WTC11 (cell line): ENCODE data around the gene ADRB1. TPM values are rescaled to one million over a fixed set of nuclear protein-coding genes. Genes with fewer than 3 reads are reported as not detected.

Experiments used
- ATAC-seq: fragments of 200-7000 bp; cut with Tn5 transposase; 2 replicates; pipeline ENCODE4 v1.10.0; 2021; ENCODE audit warnings: mild to moderate bottlenecking, moderate library complexity
- CTCF ChIA-PET: fragments of 300-600 bp; sonication (Branson Sonifier 250); formaldehyde crosslinking; loops from one replicate; lab custom pipeline; 2021; ENCODE audit warnings: antibody characterized with exemption; lab: Charles Lee
- POLR2A ChIA-PET: fragments of 350-600 bp; sonication (Branson Sonifier 250); formaldehyde crosslinking; loops from one replicate; lab custom pipeline; 2021; ENCODE audit warnings: antibody characterized with exemption; lab: Charles Lee
- DNase-seq: peaks from one replicate; pipeline ENCODE4 v3.0.0; 2021; ENCODE audit warnings: low spot score
- H3K27ac Mint-ChIP-seq: 2 replicates; pipeline ENCODE4 v1.8.0; 2021; ENCODE audit warnings: mixed read lengths
- H3K27me3 Mint-ChIP-seq: 2 replicates; pipeline ENCODE4 v1.8.0; 2021; ENCODE audit warnings: low read depth, mild to moderate bottlenecking, moderate library complexity, mixed read lengths
- H3K36me3 Mint-ChIP-seq: 2 replicates; pipeline ENCODE4 v1.8.0; 2021; ENCODE audit warnings: mixed read lengths
- H3K4me1 Mint-ChIP-seq: 2 replicates; pipeline ENCODE4 v1.8.0; 2022; ENCODE audit warnings: mixed read lengths
- H3K4me3 Mint-ChIP-seq: 2 replicates; pipeline ENCODE4 v1.8.0; 2021; ENCODE audit warnings: mild to moderate bottlenecking, moderate library complexity, mixed read lengths
- H3K9me3 Mint-ChIP-seq: 2 replicates; pipeline ENCODE4 v1.8.0; 2021; ENCODE audit warnings: mixed read lengths
- CBFB ChIP-seq: sonication (generic); formaldehyde crosslinking; IDR thresholded peaks from 2 replicates; pipeline ENCODE4 v1.8.1; 2022; ENCODE audit warnings: mild to moderate bottlenecking, low read depth, missing genetic modification reagents
- CREM ChIP-seq: sonication (generic); formaldehyde crosslinking; IDR thresholded peaks from 2 replicates; pipeline ENCODE4 v1.8.1; 2022; ENCODE audit warnings: mild to moderate bottlenecking, missing genetic modification reagents, moderate library complexity
- FOXP1 ChIP-seq: sonication (generic); formaldehyde crosslinking; IDR thresholded peaks from 2 replicates; pipeline ENCODE4 v1.8.0; 2022; ENCODE audit warnings: missing genetic modification reagents, mild to moderate bottlenecking, moderate library complexity, borderline replicate concordance
- JAZF1 ChIP-seq: fragments of 250-450 bp; sonication (Bioruptor Pico); IDR thresholded peaks from 2 replicates; pipeline ENCODE4 v1.9.0; 2021; ENCODE audit warnings: moderate library complexity, mild to moderate bottlenecking, inconsistent platforms
- KAT7 ChIP-seq: sonication (generic); formaldehyde crosslinking; IDR thresholded peaks from 2 replicates; pipeline ENCODE4 v1.8.1; 2023; ENCODE audit warnings: missing genetic modification reagents, mild to moderate bottlenecking, borderline replicate concordance
- MXD4 ChIP-seq: fragments of 250-450 bp; sonication (Bioruptor Pico); IDR thresholded peaks from 2 replicates; pipeline ENCODE4 v1.8.0; 2021; ENCODE audit warnings: mild to moderate bottlenecking, moderate library complexity, borderline replicate concordance
- MYBL2 ChIP-seq: sonication (generic); formaldehyde crosslinking; IDR thresholded peaks from 2 replicates; pipeline ENCODE4 v1.8.1; 2023; ENCODE audit warnings: mild to moderate bottlenecking, moderate library complexity, missing genetic modification reagents
- NFATC4 ChIP-seq: fragments of 250-450 bp; sonication (Bioruptor Pico); IDR thresholded peaks from 2 replicates; pipeline ENCODE4 v1.9.0; 2021; ENCODE audit warnings: mild to moderate bottlenecking
- NFYB ChIP-seq: sonication (generic); formaldehyde crosslinking; conservative IDR thresholded peaks from 2 replicates; pipeline ENCODE4 v1.8.0; 2022; ENCODE audit warnings: low read depth, missing genetic modification reagents
- NR1H2 ChIP-seq: sonication (generic); formaldehyde crosslinking; IDR thresholded peaks from 2 replicates; pipeline ENCODE4 v1.9.0; 2021; ENCODE audit warnings: mild to moderate bottlenecking, moderate library complexity, missing genetic modification reagents
- OVOL2 ChIP-seq: fragments of 250-450 bp; sonication (Bioruptor Pico); IDR thresholded peaks from 2 replicates; pipeline ENCODE4 v1.9.0; 2021; ENCODE audit warnings: mild to moderate bottlenecking, borderline replicate concordance
- TCF7 ChIP-seq: sonication (generic); formaldehyde crosslinking; IDR thresholded peaks from 2 replicates; pipeline ENCODE4 v1.8.0; 2022; ENCODE audit warnings: mild to moderate bottlenecking, low read depth, missing genetic modification reagents, moderate library complexity
- TEAD1 ChIP-seq: sonication (generic); formaldehyde crosslinking; IDR thresholded peaks from 2 replicates; pipeline ENCODE4 v1.8.0; 2022; ENCODE audit warnings: mild to moderate bottlenecking, missing genetic modification reagents
- total RNA-seq: library from RNA; stranded (reverse); gene quantifications from 3 replicates; pipeline ENCODE4 v1.2.3, GENCODE V29; 2021
- TF ChIP-seq, protein P1 (sequence below): sonication (generic); formaldehyde crosslinking; conservative IDR thresholded peaks from 2 replicates; pipeline ENCODE4 v1.8.1; 2023; ENCODE audit warnings: mild to moderate bottlenecking, low read depth, missing genetic modification reagents, moderate library complexity
- TF ChIP-seq, protein P2 (sequence below): sonication (generic); formaldehyde crosslinking; conservative IDR thresholded peaks from 2 replicates; pipeline ENCODE4 v1.8.1; 2022; ENCODE audit warnings: mild to moderate bottlenecking, missing genetic modification reagents
- TF ChIP-seq, protein P3 (sequence below): sonication (generic); formaldehyde crosslinking; IDR thresholded peaks from 2 replicates; pipeline ENCODE4 v1.8.0; 2023; ENCODE audit warnings: missing genetic modification reagents
- TF ChIP-seq, protein P4 (sequence below): sonication (generic); formaldehyde crosslinking; IDR thresholded peaks from 2 replicates; pipeline ENCODE4 v1.8.1; 2023; ENCODE audit warnings: mild to moderate bottlenecking, missing genetic modification reagents, borderline replicate concordance
- TF ChIP-seq, protein P5 (sequence below): sonication (generic); formaldehyde crosslinking; IDR thresholded peaks from 2 replicates; pipeline ENCODE4 v1.8.1; 2023; ENCODE audit warnings: mild to moderate bottlenecking, missing genetic modification reagents, moderate library complexity
- TF ChIP-seq, protein P6 (sequence below): sonication (generic); formaldehyde crosslinking; IDR thresholded peaks from 2 replicates; pipeline ENCODE4 v1.8.1; 2022; ENCODE audit warnings: missing genetic modification reagents, borderline replicate concordance

Gene ADRB1
- total RNA-seq, 1 experiment from 2014 or later: 0.35 TPM

DNA sequence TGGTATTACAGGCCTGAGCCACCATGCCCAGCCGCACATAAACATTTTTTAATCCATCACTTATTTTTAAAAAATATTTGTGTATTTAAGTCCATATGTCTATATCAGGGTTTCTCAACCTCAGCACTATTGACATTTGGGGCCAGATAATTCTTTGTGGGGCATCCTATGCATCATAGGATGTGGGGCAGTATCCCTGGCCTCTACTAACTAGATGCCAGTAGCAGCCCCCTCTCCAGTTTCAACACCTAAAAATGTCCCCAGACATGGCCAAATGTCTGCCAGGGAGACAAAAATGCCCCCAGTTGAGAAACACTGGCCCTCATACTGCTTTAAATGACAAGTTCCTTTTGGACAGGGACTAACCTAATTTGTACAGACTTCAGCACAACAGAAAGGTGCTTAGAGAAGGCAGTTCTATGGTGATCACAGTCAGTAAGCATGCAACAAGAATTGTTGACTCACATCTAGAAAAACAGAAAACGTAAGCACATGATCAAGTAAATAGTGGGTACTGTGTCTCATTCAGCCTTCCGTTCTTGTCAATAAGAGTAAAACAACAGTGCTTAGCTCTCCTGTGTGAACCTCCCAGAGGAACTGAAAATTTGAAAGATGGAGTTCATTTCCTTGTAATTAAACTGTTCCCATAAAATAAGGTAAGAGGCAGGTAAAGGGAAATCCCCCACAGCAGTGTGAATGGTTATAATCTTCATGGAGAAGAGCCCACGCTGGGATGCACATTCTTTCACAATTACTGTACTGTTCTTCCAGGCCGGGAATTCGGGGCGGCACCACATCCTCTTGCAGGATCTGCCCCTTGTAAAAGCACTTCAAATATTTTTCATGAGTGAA lies 17.3 kb upstream of the ADRB1 start:
- Mint-ChIP-seq H3K4me1 (peaks cover 12% of the 10 kb centered on the region), H3K9me3 (no peaks in the 10 kb centered on the region), H3K27me3 (peaks cover 2% of the 10 kb centered on the region; the same call in 1 of the 2 replicates), H3K4me3 (no peak overlapping the region), H3K27ac (no peak overlapping the region), H3K36me3 (no peaks in the 10 kb centered on the region)
- ATAC-seq: no peak
- CTCF ChIA-PET: no interaction called here
- DNase-seq: no peak
- POLR2A ChIA-PET: no interaction called here
- TF ChIP-seq CBFB (no peak), MXD4 (CRISPR knock-in tag) (no peak), FOXP1 (CRISPR knock-in tag) (no peak), OVOL2 (CRISPR knock-in tag) (no peak), NR1H2 (CRISPR knock-in tag) (no peak)
- TF ChIP-seq, protein P1, sequence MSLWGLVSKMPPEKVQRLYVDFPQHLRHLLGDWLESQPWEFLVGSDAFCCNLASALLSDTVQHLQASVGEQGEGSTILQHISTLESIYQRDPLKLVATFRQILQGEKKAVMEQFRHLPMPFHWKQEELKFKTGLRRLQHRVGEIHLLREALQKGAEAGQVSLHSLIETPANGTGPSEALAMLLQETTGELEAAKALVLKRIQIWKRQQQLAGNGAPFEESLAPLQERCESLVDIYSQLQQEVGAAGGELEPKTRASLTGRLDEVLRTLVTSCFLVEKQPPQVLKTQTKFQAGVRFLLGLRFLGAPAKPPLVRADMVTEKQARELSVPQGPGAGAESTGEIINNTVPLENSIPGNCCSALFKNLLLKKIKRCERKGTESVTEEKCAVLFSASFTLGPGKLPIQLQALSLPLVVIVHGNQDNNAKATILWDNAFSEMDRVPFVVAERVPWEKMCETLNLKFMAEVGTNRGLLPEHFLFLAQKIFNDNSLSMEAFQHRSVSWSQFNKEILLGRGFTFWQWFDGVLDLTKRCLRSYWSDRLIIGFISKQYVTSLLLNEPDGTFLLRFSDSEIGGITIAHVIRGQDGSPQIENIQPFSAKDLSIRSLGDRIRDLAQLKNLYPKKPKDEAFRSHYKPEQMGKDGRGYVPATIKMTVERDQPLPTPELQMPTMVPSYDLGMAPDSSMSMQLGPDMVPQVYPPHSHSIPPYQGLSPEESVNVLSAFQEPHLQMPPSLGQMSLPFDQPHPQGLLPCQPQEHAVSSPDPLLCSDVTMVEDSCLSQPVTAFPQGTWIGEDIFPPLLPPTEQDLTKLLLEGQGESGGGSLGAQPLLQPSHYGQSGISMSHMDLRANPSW (CRISPR knock-in tag): no peak
- TF ChIP-seq, protein P2, sequence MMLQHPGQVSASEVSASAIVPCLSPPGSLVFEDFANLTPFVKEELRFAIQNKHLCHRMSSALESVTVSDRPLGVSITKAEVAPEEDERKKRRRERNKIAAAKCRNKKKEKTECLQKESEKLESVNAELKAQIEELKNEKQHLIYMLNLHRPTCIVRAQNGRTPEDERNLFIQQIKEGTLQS (CRISPR knock-in tag): no peak

DNA sequence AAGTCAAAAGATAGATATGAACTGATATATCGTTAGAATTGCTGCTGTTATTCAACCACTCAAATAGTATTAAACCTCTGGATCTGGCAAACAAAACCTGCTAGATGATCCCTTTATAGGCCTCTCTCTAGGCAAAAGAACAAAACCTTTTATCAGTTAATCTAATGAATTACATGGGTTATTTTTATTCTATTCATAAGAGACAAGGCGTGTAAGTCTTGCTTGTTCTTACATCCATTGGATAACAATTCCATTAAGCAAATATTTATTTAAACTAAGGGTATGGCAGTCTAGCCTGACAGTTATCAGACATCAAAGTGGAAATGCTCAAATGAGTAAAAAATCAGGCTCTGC lies 16.6 kb upstream of the ADRB1 start:
- ATAC-seq (no peak), DNase-seq (no peak)
- no peak overlapping the region for H3K27ac Mint-ChIP-seq
- peaks cover 12% of the 10 kb centered on the region for H3K4me1 Mint-ChIP-seq
- POLR2A ChIA-PET: no interaction called here
- no peaks in the 10 kb centered on the region for H3K36me3 Mint-ChIP-seq
- CTCF ChIA-PET: no interaction called here
- no peaks in the 10 kb centered on the region for H3K9me3 Mint-ChIP-seq
- no peak overlapping the region for H3K4me3 Mint-ChIP-seq
- peaks cover 2% of the 10 kb centered on the region; the same call in 1 of the 2 replicates for H3K27me3 Mint-ChIP-seq
- no peak for TF ChIP-seq TCF7
- no peak for TF ChIP-seq KAT7 (CRISPR knock-in tag)
- TF ChIP-seq, protein P1 (CRISPR knock-in tag): no peak
- TF ChIP-seq, protein P3, sequence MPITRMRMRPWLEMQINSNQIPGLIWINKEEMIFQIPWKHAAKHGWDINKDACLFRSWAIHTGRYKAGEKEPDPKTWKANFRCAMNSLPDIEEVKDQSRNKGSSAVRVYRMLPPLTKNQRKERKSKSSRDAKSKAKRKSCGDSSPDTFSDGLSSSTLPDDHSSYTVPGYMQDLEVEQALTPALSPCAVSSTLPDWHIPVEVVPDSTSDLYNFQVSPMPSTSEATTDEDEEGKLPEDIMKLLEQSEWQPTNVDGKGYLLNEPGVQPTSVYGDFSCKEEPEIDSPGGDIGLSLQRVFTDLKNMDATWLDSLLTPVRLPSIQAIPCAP (CRISPR knock-in tag): no peak
- TF ChIP-seq, protein P4, sequence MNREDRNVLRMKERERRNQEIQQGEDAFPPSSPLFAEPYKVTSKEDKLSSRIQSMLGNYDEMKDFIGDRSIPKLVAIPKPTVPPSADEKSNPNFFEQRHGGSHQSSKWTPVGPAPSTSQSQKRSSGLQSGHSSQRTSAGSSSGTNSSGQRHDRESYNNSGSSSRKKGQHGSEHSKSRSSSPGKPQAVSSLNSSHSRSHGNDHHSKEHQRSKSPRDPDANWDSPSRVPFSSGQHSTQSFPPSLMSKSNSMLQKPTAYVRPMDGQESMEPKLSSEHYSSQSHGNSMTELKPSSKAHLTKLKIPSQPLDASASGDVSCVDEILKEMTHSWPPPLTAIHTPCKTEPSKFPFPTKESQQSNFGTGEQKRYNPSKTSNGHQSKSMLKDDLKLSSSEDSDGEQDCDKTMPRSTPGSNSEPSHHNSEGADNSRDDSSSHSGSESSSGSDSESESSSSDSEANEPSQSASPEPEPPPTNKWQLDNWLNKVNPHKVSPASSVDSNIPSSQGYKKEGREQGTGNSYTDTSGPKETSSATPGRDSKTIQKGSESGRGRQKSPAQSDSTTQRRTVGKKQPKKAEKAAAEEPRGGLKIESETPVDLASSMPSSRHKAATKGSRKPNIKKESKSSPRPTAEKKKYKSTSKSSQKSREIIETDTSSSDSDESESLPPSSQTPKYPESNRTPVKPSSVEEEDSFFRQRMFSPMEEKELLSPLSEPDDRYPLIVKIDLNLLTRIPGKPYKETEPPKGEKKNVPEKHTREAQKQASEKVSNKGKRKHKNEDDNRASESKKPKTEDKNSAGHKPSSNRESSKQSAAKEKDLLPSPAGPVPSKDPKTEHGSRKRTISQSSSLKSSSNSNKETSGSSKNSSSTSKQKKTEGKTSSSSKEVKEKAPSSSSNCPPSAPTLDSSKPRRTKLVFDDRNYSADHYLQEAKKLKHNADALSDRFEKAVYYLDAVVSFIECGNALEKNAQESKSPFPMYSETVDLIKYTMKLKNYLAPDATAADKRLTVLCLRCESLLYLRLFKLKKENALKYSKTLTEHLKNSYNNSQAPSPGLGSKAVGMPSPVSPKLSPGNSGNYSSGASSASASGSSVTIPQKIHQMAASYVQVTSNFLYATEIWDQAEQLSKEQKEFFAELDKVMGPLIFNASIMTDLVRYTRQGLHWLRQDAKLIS: no peak
- TF ChIP-seq NFYB (CRISPR knock-in tag): no peak
- no peak for TF ChIP-seq NFATC4
- no peak for TF ChIP-seq JAZF1
- TF ChIP-seq, protein P5, sequence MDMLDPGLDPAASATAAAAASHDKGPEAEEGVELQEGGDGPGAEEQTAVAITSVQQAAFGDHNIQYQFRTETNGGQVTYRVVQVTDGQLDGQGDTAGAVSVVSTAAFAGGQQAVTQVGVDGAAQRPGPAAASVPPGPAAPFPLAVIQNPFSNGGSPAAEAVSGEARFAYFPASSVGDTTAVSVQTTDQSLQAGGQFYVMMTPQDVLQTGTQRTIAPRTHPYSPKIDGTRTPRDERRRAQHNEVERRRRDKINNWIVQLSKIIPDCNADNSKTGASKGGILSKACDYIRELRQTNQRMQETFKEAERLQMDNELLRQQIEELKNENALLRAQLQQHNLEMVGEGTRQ (CRISPR knock-in tag): no peak
- TF ChIP-seq MYBL2 (CRISPR knock-in tag): no peak
- TF ChIP-seq TEAD1 (CRISPR knock-in tag): no peak
- TF ChIP-seq, protein P2 (CRISPR knock-in tag): no peak
- TF ChIP-seq, protein P6, sequence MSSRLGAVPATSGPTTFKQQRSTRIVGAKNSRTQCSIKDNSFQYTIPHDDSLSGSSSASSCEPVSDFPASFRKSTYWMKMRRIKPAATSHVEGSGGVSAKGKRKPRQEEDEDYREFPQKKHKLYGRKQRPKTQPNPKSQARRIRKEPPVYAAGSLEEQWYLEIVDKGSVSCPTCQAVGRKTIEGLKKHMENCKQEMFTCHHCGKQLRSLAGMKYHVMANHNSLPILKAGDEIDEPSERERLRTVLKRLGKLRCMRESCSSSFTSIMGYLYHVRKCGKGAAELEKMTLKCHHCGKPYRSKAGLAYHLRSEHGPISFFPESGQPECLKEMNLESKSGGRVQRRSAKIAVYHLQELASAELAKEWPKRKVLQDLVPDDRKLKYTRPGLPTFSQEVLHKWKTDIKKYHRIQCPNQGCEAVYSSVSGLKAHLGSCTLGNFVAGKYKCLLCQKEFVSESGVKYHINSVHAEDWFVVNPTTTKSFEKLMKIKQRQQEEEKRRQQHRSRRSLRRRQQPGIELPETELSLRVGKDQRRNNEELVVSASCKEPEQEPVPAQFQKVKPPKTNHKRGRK: no peak
- no peak for TF ChIP-seq CREM
